OCI-LY1 (cell line): ENCODE measurements around the gene DENND5B.

ENCODE experiments used
- H2AFZ ChIP-seq: fragments of 200-600 bp; sonication (generic), shearing (Covaris generic); 2 replicates; pipeline ENCODE4 v1.6.0; 2014; ENCODE audit warnings: antibody characterized with exemption, mild to moderate bottlenecking, low read length
- H3F3A ChIP-seq: fragments of 200-600 bp; sonication (generic), shearing (Covaris generic); 2 replicates; pipeline ENCODE4 v1.6.0; 2014; ENCODE audit warnings: mild to moderate bottlenecking, antibody characterized with exemption, low read length, moderate library complexity; ENCODE audit not compliant: insufficient read depth
- H3K27ac ChIP-seq: fragments of 200-600 bp; sonication (generic); 2 replicates; pipeline ENCODE4 v1.5.1; 2014; ENCODE audit warnings: low read length, mixed run types, mild to moderate bottlenecking, low read depth; ENCODE audit not compliant: poor library complexity, severe bottlenecking
- H3K27me3 ChIP-seq: fragments of 200-600 bp; sonication (generic); 2 replicates; pipeline ENCODE4 v1.6.0; 2014; ENCODE audit warnings: antibody characterized with exemption, mild to moderate bottlenecking, low read length, moderate library complexity; ENCODE audit not compliant: insufficient read depth
- H3K36me3 ChIP-seq: fragments of 200-600 bp; sonication (generic); 2 replicates; pipeline ENCODE4 v1.6.1; 2014; ENCODE audit warnings: mild to moderate bottlenecking, antibody characterized with exemption, low read length, moderate library complexity, mixed read lengths; ENCODE audit not compliant: insufficient read depth
- H3K4me1 ChIP-seq: fragments of 200-600 bp; sonication (generic); 2 replicates; pipeline ENCODE4 v1.5.1; 2014; ENCODE audit warnings: mild to moderate bottlenecking, low read length, moderate library complexity; ENCODE audit not compliant: insufficient read depth, severe bottlenecking
- H3K4me2 ChIP-seq: fragments of 200-600 bp; sonication (generic), shearing (Covaris generic); 2 replicates; pipeline ENCODE4 v1.6.1; 2014; ENCODE audit warnings: low read length
- H3K4me3 ChIP-seq: fragments of 200-600 bp; sonication (generic); 2 replicates; pipeline ENCODE4 v1.5.1; 2014; ENCODE audit warnings: low read length, low read depth, mild to moderate bottlenecking, mixed read lengths; ENCODE audit not compliant: poor library complexity, severe bottlenecking
- H3K79me2 ChIP-seq: fragments of 200-600 bp; shearing (Covaris generic); 2 replicates; pipeline ENCODE4 v1.6.1; 2016; ENCODE audit warnings: mixed run types, low read length, mixed read lengths; ENCODE audit not compliant: insufficient read depth
- H3K9ac ChIP-seq: fragments of 200-600 bp; sonication (generic), shearing (Covaris generic); 2 replicates; pipeline ENCODE4 v1.6.1; 2014; ENCODE audit warnings: mild to moderate bottlenecking, low read length, mixed read lengths
- H3K9me2 ChIP-seq: fragments of 200-600 bp; sonication (generic), shearing (Covaris generic); 2 replicates; pipeline ENCODE4 v1.6.1; 2014; ENCODE audit warnings: low read depth, mild to moderate bottlenecking, low read length, mixed read lengths
- H3K9me3 ChIP-seq: fragments of 200-600 bp; shearing (Covaris generic); 2 replicates; pipeline ENCODE4 v1.6.1; 2014; ENCODE audit warnings: low read length, mixed read lengths
- H4K20me1 ChIP-seq: fragments of 200-600 bp; sonication (generic), shearing (Covaris generic); 2 replicates; pipeline ENCODE4 v1.6.0; 2016; ENCODE audit warnings: mild to moderate bottlenecking, low read length; ENCODE audit not compliant: insufficient read depth
- EZH2 ChIP-seq: fragments of 200-600 bp; sonication (generic), shearing (Covaris generic); IDR thresholded peaks from 2 replicates; pipeline ENCODE4 v1.8.0; 2017; ENCODE audit warnings: borderline replicate concordance, mixed run types, mild to moderate bottlenecking, antibody characterized with exemption, low read length, moderate library complexity, mixed read lengths
- TF ChIP-seq, protein P1 (sequence below): fragments of 200-600 bp; sonication (generic), shearing (Covaris generic); IDR thresholded peaks from 2 replicates; pipeline ENCODE4 v1.5.1; 2017; ENCODE audit warnings: mild to moderate bottlenecking, antibody characterized with exemption, low read length, moderate library complexity, mixed read lengths

DENND5B gene

DNA sequence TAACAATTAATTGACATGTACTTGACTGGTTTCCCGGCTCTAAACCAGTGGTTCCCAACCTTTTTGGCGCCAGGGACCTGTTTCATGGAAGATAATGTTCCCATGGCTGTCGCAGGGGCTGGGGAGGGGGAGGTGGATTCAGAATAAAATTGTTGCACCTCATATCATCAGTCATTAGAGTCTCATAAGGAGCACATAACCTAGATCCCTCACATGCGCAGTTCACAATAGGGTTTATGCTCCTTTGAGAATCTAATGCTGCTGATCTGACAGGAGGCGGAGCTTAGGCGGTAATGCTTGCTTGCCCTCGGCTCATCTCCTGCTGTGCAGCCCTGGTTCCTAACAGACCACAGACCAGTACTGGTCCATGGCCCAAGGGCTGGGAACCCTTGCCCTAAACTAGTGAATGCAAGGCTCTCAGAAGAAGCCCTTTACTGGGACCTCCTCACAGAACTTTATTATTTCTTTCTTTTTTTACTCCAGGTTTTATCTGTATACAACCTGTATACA lies 178.6 kb downstream of the DENND5B start:
- Histone ChIP-seq H4K20me1 (no peaks in the 10 kb centered on the region), H3K36me3 (no peaks in the 10 kb centered on the region), H3F3A (no peaks in the 10 kb centered on the region), H3K4me2 (no peak overlapping the region), H3K27ac (no peak overlapping the region), H2AFZ (no peak overlapping the region), H3K9ac (no peak overlapping the region), H3K4me1 (peaks cover 9% of the 10 kb centered on the region), H3K27me3 (no peaks in the 10 kb centered on the region), H3K9me2 (no peaks in the 10 kb centered on the region), H3K79me2 (no peaks in the 10 kb centered on the region), H3K9me3 (no peaks in the 10 kb centered on the region), H3K4me3 (no peak overlapping the region)
- TF ChIP-seq EZH2: no peak

DNA sequence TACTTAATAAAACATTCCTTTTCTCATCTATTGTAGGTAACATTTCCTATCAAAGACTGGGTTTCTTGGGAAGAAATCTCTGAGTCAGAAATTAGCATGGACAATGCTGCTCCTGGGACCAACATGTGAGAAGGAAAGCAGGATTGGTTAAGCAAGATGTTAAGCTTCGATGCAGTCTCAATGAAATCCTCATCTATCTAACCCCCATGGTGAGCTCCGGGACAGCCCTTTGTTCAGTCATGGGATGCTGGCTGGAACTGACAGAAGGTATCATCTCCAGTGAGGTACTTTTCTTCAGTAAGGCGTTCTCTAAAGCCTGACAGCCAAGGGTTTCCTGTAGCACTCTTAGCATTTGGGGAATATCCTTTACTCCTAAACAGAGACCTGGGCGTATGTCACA lies 182.2 kb downstream of the DENND5B start:
- Histone ChIP-seq H2AFZ (no peak overlapping the region), H3K9me3 (no peaks in the 10 kb centered on the region), H3K4me3 (no peak overlapping the region), H4K20me1 (no peaks in the 10 kb centered on the region), H3K4me1 (peaks cover 36% of the 10 kb centered on the region), H3K79me2 (no peaks in the 10 kb centered on the region), H3K4me2 (no peak overlapping the region), H3K27ac (peak overlapping the region; percentile 2), H3K9me2 (no peaks in the 10 kb centered on the region), H3K27me3 (no peaks in the 10 kb centered on the region), H3K9ac (no peak overlapping the region), H3K36me3 (no peaks in the 10 kb centered on the region), H3F3A (no peaks in the 10 kb centered on the region)
- no peak for TF ChIP-seq EZH2
- TF ChIP-seq, protein P1, sequence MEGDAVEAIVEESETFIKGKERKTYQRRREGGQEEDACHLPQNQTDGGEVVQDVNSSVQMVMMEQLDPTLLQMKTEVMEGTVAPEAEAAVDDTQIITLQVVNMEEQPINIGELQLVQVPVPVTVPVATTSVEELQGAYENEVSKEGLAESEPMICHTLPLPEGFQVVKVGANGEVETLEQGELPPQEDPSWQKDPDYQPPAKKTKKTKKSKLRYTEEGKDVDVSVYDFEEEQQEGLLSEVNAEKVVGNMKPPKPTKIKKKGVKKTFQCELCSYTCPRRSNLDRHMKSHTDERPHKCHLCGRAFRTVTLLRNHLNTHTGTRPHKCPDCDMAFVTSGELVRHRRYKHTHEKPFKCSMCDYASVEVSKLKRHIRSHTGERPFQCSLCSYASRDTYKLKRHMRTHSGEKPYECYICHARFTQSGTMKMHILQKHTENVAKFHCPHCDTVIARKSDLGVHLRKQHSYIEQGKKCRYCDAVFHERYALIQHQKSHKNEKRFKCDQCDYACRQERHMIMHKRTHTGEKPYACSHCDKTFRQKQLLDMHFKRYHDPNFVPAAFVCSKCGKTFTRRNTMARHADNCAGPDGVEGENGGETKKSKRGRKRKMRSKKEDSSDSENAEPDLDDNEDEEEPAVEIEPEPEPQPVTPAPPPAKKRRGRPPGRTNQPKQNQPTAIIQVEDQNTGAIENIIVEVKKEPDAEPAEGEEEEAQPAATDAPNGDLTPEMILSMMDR: no peak

DNA sequence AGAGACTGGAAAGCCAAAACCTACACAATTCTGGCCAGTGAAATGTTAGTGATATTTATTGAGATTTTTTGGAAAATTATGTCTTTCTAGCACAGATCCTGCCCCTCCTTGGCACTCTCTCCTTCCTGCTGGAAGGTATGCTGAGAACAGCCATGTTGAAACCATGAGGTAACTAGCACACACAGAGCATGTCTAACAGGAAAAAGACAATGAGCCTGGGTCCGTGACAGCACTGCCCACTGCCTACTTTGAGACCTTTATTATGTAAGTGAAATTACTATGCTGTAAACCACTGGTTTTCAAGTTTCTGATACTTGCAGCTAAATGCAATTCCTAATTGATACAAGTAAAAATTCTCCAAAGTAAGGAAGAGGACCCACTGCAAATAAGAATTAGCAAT lies 183.4 kb downstream of the DENND5B start:
- peak overlapping the region; percentile 95 for H3K27ac ChIP-seq
- H3K9me2 ChIP-seq: no peaks in the 10 kb centered on the region
- no peaks in the 10 kb centered on the region for H3K79me2 ChIP-seq
- no peak for TF ChIP-seq EZH2
- TF ChIP-seq, protein P1: no peak
- no peaks in the 10 kb centered on the region for H3F3A ChIP-seq
- no peak overlapping the region for H2AFZ ChIP-seq
- H3K4me3 ChIP-seq: no peak overlapping the region
- H4K20me1 ChIP-seq: no peaks in the 10 kb centered on the region
- H3K27me3 ChIP-seq: no peaks in the 10 kb centered on the region
- no peaks in the 10 kb centered on the region for H3K9me3 ChIP-seq
- peaks cover 43% of the 10 kb centered on the region for H3K4me1 ChIP-seq
- no peaks in the 10 kb centered on the region for H3K36me3 ChIP-seq
- no peak overlapping the region for H3K4me2 ChIP-seq
- no peak overlapping the region for H3K9ac ChIP-seq

DNA sequence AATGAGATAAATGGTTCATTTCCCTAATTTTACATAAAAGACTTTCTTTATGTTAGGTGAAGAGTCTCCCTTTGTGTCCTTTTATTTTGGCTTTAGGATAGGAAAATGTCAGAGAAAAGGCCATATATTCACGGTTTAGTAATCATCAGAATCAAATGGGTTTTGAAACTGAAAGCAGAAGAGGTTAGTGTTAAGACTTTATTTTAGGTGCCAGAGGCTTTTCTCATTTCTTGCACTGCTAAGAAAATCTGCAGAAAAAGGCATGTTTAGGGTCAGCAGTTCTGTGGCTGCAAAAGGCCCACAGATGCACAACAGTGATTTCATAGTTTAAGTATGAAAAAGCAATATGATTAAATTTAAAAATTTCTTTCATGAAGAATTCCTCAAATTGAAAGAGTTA lies 184.6 kb downstream of the DENND5B start:
- Histone ChIP-seq H3K4me3 (no peak overlapping the region), H3K4me1 (peaks cover 49% of the 10 kb centered on the region), H3K27ac (peak overlapping the region; percentile 95), H2AFZ (no peak overlapping the region), H4K20me1 (no peaks in the 10 kb centered on the region), H3F3A (no peaks in the 10 kb centered on the region), H3K79me2 (no peaks in the 10 kb centered on the region), H3K9me2 (no peaks in the 10 kb centered on the region), H3K27me3 (no peaks in the 10 kb centered on the region), H3K9me3 (no peaks in the 10 kb centered on the region), H3K4me2 (peak overlapping the region; percentile 49), H3K36me3 (no peaks in the 10 kb centered on the region), H3K9ac (no peak overlapping the region)
- TF ChIP-seq, protein P1: no peak
